Tibial artery (tissue), 4 donors: ENCODE results near the gene TMEM128.

ENCODE experiments used
- DNase-seq, 2 donors: peaks; one replicate each; pipeline ENCODE4 v3.0.0-alpha.2; 2019
- H3K27ac ChIP-seq, 2 donors: fragments of 200-600 bp; sonication (generic) in 1 of 2; 1 replicate in 1 of 2; 2 replicates in 1 of 2; pipeline ENCODE4 v1.5.1; 2018 to 2019; ENCODE audit warnings: mild to moderate bottlenecking in 1 of 2
- H3K27me3 ChIP-seq, 2 donors: fragments of 200-600 bp; sonication (generic) in 1 of 2; one replicate each; pipeline versions ENCODE4 v1.5.1 to v1.6.0; 2016 to 2019
- H3K36me3 ChIP-seq, 3 donors: fragments of 200-600 bp; sonication (generic) in 2 of 3; one replicate each; pipeline ENCODE4 v1.5.1; 2016 to 2019; ENCODE audit warnings: mild to moderate bottlenecking in 2 of 3
- H3K4me1 ChIP-seq, 4 donors: fragments of 200-600 bp; sonication (generic) in 2 of 4; 1 replicate in 3 of 4; 2 replicates in 1 of 4; pipeline ENCODE4 v1.5.1; 2016 to 2019
- H3K4me3 ChIP-seq, 2 donors: fragments of 200-600 bp; sonication (generic) in 1 of 2; 1 replicate in 1 of 2; 2 replicates in 1 of 2; pipeline ENCODE4 v1.5.1; 2018 to 2019; ENCODE audit warnings: mild to moderate bottlenecking in 2 of 2
- H3K9me3 ChIP-seq, 3 donors: fragments of 200-600 bp; sonication (generic) in 1 of 3; one replicate each; pipeline ENCODE4 v1.5.1; 2016 to 2019
- intact Hi-C: fragments of 100-400 bp; cut with DNase I; formaldehyde crosslinking; loops from one replicate; pipeline ENCODE4 v1.15.0; 2023; ENCODE audit warnings: low total_unique reads
- TF ChIP-seq, protein P1 (sequence below), 2 experiments: fragments of 200-600 bp in 1 of 2; fragments of 450-650 bp in 1 of 2; IDR thresholded peaks; one replicate each; pipeline ENCODE4 v1.5.1; 2017 to 2019; ENCODE audit warnings: antibody characterized with exemption in 2 of 2, mild to moderate bottlenecking in 1 of 2, moderate library complexity in 1 of 2

The TMEM128 gene

DNA sequence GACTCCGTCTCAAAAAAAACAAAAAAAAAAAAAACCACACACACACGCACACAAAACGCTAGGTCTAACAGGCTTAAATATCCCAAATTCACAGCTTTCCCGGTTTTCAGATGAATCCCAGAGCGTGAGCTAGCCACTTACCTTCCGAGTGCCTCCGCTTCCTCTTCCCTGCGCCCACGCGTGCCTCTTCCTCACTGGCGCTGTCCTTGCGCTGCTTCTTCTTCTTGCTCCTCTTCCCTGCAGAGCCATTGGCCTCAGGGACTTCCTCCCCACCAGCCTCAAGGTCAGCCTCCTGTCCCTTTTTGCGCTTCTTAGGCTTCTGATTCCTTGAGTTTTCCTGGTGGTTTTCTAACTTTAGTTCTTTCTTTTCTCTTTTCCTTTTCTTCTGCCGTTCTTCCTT is 26.2 kb upstream of the TMEM128 start:
- intact Hi-C loops = no loop called here
- TF ChIP-seq, protein P1, sequence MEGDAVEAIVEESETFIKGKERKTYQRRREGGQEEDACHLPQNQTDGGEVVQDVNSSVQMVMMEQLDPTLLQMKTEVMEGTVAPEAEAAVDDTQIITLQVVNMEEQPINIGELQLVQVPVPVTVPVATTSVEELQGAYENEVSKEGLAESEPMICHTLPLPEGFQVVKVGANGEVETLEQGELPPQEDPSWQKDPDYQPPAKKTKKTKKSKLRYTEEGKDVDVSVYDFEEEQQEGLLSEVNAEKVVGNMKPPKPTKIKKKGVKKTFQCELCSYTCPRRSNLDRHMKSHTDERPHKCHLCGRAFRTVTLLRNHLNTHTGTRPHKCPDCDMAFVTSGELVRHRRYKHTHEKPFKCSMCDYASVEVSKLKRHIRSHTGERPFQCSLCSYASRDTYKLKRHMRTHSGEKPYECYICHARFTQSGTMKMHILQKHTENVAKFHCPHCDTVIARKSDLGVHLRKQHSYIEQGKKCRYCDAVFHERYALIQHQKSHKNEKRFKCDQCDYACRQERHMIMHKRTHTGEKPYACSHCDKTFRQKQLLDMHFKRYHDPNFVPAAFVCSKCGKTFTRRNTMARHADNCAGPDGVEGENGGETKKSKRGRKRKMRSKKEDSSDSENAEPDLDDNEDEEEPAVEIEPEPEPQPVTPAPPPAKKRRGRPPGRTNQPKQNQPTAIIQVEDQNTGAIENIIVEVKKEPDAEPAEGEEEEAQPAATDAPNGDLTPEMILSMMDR (IDR thresholded peaks at IDR 0.05) = no peak
- H3K36me3 ChIP-seq = peaks cover 49 to 96% (median 70%) of the 10 kb centered on the region in 3 donors
- DNase-seq = no peak
- H3K27ac ChIP-seq = no peak overlapping the region
- H3K4me3 ChIP-seq = no peak overlapping the region
- no peaks in the 10 kb centered on the region for H3K27me3 ChIP-seq
- no peaks in the 10 kb centered on the region for H3K9me3 ChIP-seq
- H3K4me1 ChIP-seq = no peaks in the 10 kb centered on the region

DNA sequence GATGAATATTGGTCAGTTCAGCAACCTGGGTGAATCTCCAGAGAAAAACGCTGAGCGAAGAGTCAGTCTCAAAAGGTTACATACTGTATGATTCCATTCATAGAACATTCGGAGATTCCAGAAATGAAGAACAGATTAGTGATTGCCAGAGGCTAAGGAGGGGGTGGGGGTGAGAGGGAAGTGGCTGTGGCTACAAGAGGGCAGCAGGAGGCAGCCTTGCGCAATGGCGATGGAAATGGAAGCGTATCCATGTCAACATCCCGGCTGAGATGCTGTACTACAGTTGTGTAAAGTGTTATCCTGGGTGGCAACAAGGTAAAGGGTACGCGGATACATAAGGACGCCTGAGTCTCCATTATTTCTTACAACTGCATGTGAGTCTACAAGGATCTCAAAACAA is 23.9 kb upstream of the TMEM128 start:
- no peak overlapping the region for H3K4me3 ChIP-seq
- TF ChIP-seq, protein P1 (IDR thresholded peaks at IDR 0.05) = no peak
- H3K27ac ChIP-seq = no peak overlapping the region
- H3K27me3 ChIP-seq = no peaks in the 10 kb centered on the region
- intact Hi-C loops = no loop called here
- H3K9me3 ChIP-seq = no peaks in the 10 kb centered on the region
- H3K36me3 ChIP-seq = peaks cover 33 to 93% (median 62%) of the 10 kb centered on the region in 3 donors
- no peaks in the 10 kb centered on the region for H3K4me1 ChIP-seq
- DNase-seq = no peak

DNA sequence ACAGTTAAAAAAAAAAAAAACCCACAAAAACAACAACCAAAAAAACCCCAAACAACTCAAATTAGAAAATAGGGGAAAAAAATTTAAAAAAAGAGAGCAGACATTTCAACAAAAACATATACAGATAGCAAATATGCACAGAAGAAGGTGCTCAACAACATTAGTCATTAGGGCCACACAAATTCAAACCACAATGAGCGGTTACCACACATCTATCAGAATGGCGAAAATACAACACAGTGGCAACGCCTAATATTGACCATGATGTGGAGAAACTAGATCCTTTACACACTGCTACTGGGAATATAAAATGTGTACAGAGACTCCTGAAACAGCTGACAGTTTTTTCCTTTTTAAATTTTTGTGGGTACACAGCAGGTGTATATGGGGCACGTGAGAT is 22.5 kb upstream of the TMEM128 start:
- Histone ChIP-seq H3K27ac (no peak overlapping the region), H3K4me3 (no peak overlapping the region), H3K27me3 (no peaks in the 10 kb centered on the region), H3K4me1 (no peaks in the 10 kb centered on the region), H3K36me3 (peaks cover 27 to 84% (median 55%) of the 10 kb centered on the region in 3 donors), H3K9me3 (no peaks in the 10 kb centered on the region)
- no peak for DNase-seq
- intact Hi-C loops = no loop called here
- TF ChIP-seq, protein P1 (IDR thresholded peaks at IDR 0.05) = no peak

DNA sequence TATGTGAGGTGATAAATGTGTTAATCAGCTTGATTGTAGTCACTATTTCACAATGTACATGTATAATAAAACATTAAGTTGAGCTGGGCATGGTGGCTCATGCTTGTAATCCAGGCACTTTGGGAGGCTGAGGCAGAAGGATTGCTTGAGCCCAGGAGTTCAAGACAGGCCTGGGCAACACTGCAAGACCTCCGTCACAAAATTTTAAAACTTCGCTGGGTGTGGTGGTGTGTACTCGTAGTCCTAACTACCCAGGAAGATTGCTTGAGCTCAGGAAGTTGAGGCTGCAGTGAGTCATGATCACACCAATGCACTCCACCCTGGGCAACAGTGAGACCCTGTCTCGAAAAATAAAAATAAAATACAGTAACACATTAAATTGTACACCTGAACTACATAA is 21.8 kb upstream of the TMEM128 start:
- Histone ChIP-seq H3K9me3 (no peaks in the 10 kb centered on the region), H3K4me1 (no peaks in the 10 kb centered on the region), H3K36me3 (peaks cover 21 to 77% (median 49%) of the 10 kb centered on the region in 3 donors), H3K27me3 (no peaks in the 10 kb centered on the region), H3K4me3 (no peak overlapping the region), H3K27ac (no peak overlapping the region)
- TF ChIP-seq, protein P1 (IDR thresholded peaks at IDR 0.05) = no peak
- DNase-seq = no peak
- intact Hi-C loops = no loop called here

DNA sequence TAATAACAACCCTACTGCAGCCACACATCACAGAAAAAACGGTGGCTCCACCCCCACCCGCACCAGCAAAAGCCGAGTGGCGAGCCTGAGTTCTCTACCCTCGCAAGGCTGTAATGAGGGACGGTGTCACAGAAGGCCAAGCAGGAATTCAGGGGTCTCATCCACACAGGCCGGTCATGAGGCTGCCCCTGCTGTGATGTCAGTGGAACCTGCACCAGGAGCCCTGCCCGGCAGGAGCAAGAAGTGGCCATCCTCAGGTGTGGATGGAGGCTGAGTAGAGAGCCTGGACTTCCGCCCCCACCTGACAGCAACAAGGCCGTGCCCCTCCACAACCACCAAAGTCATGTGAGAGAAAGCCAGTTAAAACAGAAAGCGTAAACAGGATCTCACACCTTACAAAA is 21.3 kb upstream of the TMEM128 start:
- no peak overlapping the region for H3K27ac ChIP-seq
- peaks cover 15 to 72% (median 44%) of the 10 kb centered on the region in 3 donors for H3K36me3 ChIP-seq
- H3K27me3 ChIP-seq = no peaks in the 10 kb centered on the region
- no peak for DNase-seq
- no peaks in the 10 kb centered on the region for H3K4me1 ChIP-seq
- no peak overlapping the region for H3K4me3 ChIP-seq
- TF ChIP-seq, protein P1 (IDR thresholded peaks at IDR 0.05) = no peak
- intact Hi-C loops = no loop called here
- no peaks in the 10 kb centered on the region for H3K9me3 ChIP-seq

DNA sequence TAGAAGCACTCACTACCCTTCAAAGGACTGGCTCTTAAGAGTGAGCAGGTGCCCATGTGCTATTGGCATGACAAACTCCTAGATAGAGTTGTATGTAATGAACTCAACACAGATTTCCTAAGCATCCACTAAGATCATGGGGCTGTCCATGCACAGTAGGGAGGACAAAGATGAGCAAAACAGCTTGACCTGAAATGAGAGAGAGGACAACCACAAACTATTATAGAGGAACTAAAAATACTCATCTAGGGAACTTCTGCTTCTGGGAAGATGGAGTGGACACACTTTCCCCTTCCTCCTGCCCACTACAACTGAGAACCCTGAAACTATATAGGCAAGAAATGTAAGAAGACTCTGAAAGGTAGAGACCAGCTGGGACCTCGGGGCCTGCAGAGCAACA is 20.8 kb upstream of the TMEM128 start:
- TF ChIP-seq, protein P1 (IDR thresholded peaks at IDR 0.05) = no peak
- Histone ChIP-seq H3K4me3 (no peak overlapping the region), H3K27ac (no peak overlapping the region), H3K4me1 (no peaks in the 10 kb centered on the region), H3K27me3 (no peaks in the 10 kb centered on the region), H3K9me3 (no peaks in the 10 kb centered on the region), H3K36me3 (peaks cover 10 to 66% (median 38%) of the 10 kb centered on the region in 3 donors)
- no peak for DNase-seq
- intact Hi-C loops = no loop called here
